ENCODE results near the gene IL1A. TPM values are rescaled to one million over a fixed set of nuclear protein-coding genes. Genes with fewer than 3 reads are reported as not detected.

Gene IL1A
- total RNA-seq, 4 donors from 2014 or later = 0.13 TPM; not detected in 3

- intact Hi-C loops (cut with DNase I) = loop anchor here (5.0 kb wide), 1 partner anchor 203 kb away; no protein-coding TSS in a partner anchor
- 96% methylated on average over 1 of the region's 1 CpG for WGBS
- Histone ChIP-seq H3K27ac (replicated peaks in 1 of 4) (no peak overlapping the region), H3K36me3 (no peaks in the 10 kb centered on the region), H3K9me3 (no peaks in the 10 kb centered on the region), H3K4me1 (peaks cover 0 to 57% (median 48%) of the 10 kb centered on the region in 4 donors), H3K4me3 (no peak overlapping the region), H3K27me3 (no peaks in the 10 kb centered on the region)
- no peak for TF ChIP-seq POLR2A (IDR thresholded peaks at IDR 0.05; ENCODE audit: low read depth)
- no peak for TF ChIP-seq EP300 (IDR thresholded peaks at IDR 0.05)
- TF ChIP-seq POLR2AphosphoS5 (IDR thresholded peaks at IDR 0.05) = no peak
- TF ChIP-seq CTCF (IDR thresholded peaks at IDR 0.05) = no peak
- no peak for DNase-seq (ENCODE audit: extremely low spot score)
Measured at GRCh38 chr2:112754564-112754963, 29.7 kb downstream of the IL1A start.

GRCh38 chr2:112752667-112753066, 31.6 kb downstream of the IL1A start:
- 77% methylated on average over 4 of the region's 4 CpGs for WGBS
- TF ChIP-seq CTCF (IDR thresholded peaks at IDR 0.05) (no peak), POLR2A (IDR thresholded peaks at IDR 0.05; ENCODE audit: low read depth) (no peak), EP300 (IDR thresholded peaks at IDR 0.05) (no peak)
- intact Hi-C loops (cut with DNase I) = loop anchor here (5.0 kb wide), 1 partner anchor 205 kb away; no protein-coding TSS in a partner anchor

GRCh38 chr2:112751451-112752197, 32.7 kb downstream of the IL1A start:
- Histone ChIP-seq H3K36me3 (no peaks in the 10 kb centered on the region), H3K27me3 (no peaks in the 10 kb centered on the region), H3K4me1 (peaks cover 0 to 37% (median 31%) of the 10 kb centered on the region in 4 donors), H3K27ac (replicated peaks in 1 of 4) (peak overlapping the region in 3 of 4 donors; percentile 28 to 51 (median 30)), H3K9me3 (no peaks in the 10 kb centered on the region), H3K4me3 (no peak overlapping the region)
- intact Hi-C loops (cut with DNase I) = loop anchor here (5.0 kb wide), 1 partner anchor 206 kb away; no protein-coding TSS in a partner anchor
- TF ChIP-seq POLR2A (IDR thresholded peaks at IDR 0.05; ENCODE audit: low read depth) (no peak), EP300 (IDR thresholded peaks at IDR 0.05) (no peak), CTCF (IDR thresholded peaks at IDR 0.05) (no peak), POLR2AphosphoS5 (IDR thresholded peaks at IDR 0.05) (no peak)
- DNase-seq (ENCODE audit: extremely low spot score) = no peak

More at GRCh38 chr2:112752667-112753066, 31.6 kb downstream of the IL1A start:
- H3K4me1 ChIP-seq = peaks cover 0 to 46% (median 36%) of the 10 kb centered on the region in 4 donors
- H3K9me3 ChIP-seq = no peaks in the 10 kb centered on the region
- H3K27me3 ChIP-seq = no peaks in the 10 kb centered on the region
- peak overlapping the region in 1 of 4 donors; percentile 8 for H3K27ac ChIP-seq (replicated peaks in 1 of 4)
- H3K4me3 ChIP-seq = no peak overlapping the region
- no peaks in the 10 kb centered on the region for H3K36me3 ChIP-seq
- DNase-seq (ENCODE audit: extremely low spot score) = no peak

- H3K27ac ChIP-seq (replicated peaks in 1 of 4) = peak overlapping the region in 1 of 4 donors; percentile 0
- no peaks in the 10 kb centered on the region for H3K27me3 ChIP-seq
- TF ChIP-seq POLR2AphosphoS5 (IDR thresholded peaks at IDR 0.05) (no peak), POLR2A (IDR thresholded peaks at IDR 0.05; ENCODE audit: low read depth) (no peak)
- no peaks in the 10 kb centered on the region for H3K36me3 ChIP-seq
- H3K4me1 ChIP-seq = peaks cover 0 to 37% (median 28%) of the 10 kb centered on the region in 4 donors
- H3K4me3 ChIP-seq = no peak overlapping the region
- no peaks in the 10 kb centered on the region for H3K9me3 ChIP-seq
- no peak for DNase-seq (ENCODE audit: extremely low spot score)
- intact Hi-C loops (cut with DNase I) = loop anchor here (5.0 kb wide), 1 partner anchor 207 kb away; no protein-coding TSS in a partner anchor
Measured at GRCh38 chr2:112750560-112750843, 33.8 kb downstream of the IL1A start.

- 68% methylated on average over 9 of the region's 9 CpGs for WGBS
- intact Hi-C loops (cut with DNase I) = loop anchor here (1.0 to 5.0 kb wide), 2 partner anchors 191 to 207 kb away; no protein-coding TSS in a partner anchor
- TF ChIP-seq CTCF (IDR thresholded peaks at IDR 0.05) = peak in 2 of 3 experiments; percentile 81 to 92
- TF ChIP-seq POLR2AphosphoS5 (IDR thresholded peaks at IDR 0.05) = no peak
- H3K9me3 ChIP-seq = no peaks in the 10 kb centered on the region
- peaks cover 0 to 37% (median 26%) of the 10 kb centered on the region in 4 donors for H3K4me1 ChIP-seq
- H3K4me3 ChIP-seq = no peak overlapping the region
- H3K27me3 ChIP-seq = no peaks in the 10 kb centered on the region
- DNase-seq (ENCODE audit: extremely low spot score) = no peak
- peak overlapping the region in 1 of 4 donors; percentile 0 for H3K27ac ChIP-seq (replicated peaks in 1 of 4)
- H3K36me3 ChIP-seq = no peaks in the 10 kb centered on the region
Measured at GRCh38 chr2:112749755-112750559, 34.3 kb downstream of the IL1A start.

Data from esophagus muscularis mucosa (tissue), 4 donors.